WTC11 (cell line): ENCODE data around the gene XIRP2. TPM values are rescaled to one million over a fixed set of nuclear protein-coding genes. Genes with fewer than 3 reads are reported as not detected.

Source experiments
- ATAC-seq: fragments of 200-7000 bp; cut with Tn5 transposase; 2 replicates; pipeline ENCODE4 v1.10.0; 2021; ENCODE audit warnings: mild to moderate bottlenecking, moderate library complexity
- CTCF ChIA-PET: fragments of 300-600 bp; sonication (Branson Sonifier 250); formaldehyde crosslinking; loops from one replicate; lab custom pipeline; 2021; ENCODE audit warnings: antibody characterized with exemption; lab: Charles Lee
- POLR2A ChIA-PET: fragments of 350-600 bp; sonication (Branson Sonifier 250); formaldehyde crosslinking; loops from one replicate; lab custom pipeline; 2021; ENCODE audit warnings: antibody characterized with exemption; lab: Charles Lee
- DNase-seq: peaks from one replicate; pipeline ENCODE4 v3.0.0; 2021; ENCODE audit warnings: low spot score
- H3K27ac Mint-ChIP-seq: 2 replicates; pipeline ENCODE4 v1.8.0; 2021; ENCODE audit warnings: mixed read lengths
- H3K27me3 Mint-ChIP-seq: 2 replicates; pipeline ENCODE4 v1.8.0; 2021; ENCODE audit warnings: low read depth, mild to moderate bottlenecking, moderate library complexity, mixed read lengths
- H3K36me3 Mint-ChIP-seq: 2 replicates; pipeline ENCODE4 v1.8.0; 2021; ENCODE audit warnings: mixed read lengths
- H3K4me1 Mint-ChIP-seq: 2 replicates; pipeline ENCODE4 v1.8.0; 2022; ENCODE audit warnings: mixed read lengths
- H3K4me3 Mint-ChIP-seq: 2 replicates; pipeline ENCODE4 v1.8.0; 2021; ENCODE audit warnings: mild to moderate bottlenecking, moderate library complexity, mixed read lengths
- H3K9me3 Mint-ChIP-seq: 2 replicates; pipeline ENCODE4 v1.8.0; 2021; ENCODE audit warnings: mixed read lengths
- ATF6 ChIP-seq: sonication (generic); formaldehyde crosslinking; IDR thresholded peaks from 2 replicates; pipeline ENCODE4 v1.8.1; 2023; ENCODE audit warnings: mild to moderate bottlenecking, missing genetic modification reagents
- CREM ChIP-seq: sonication (generic); formaldehyde crosslinking; IDR thresholded peaks from 2 replicates; pipeline ENCODE4 v1.8.1; 2022; ENCODE audit warnings: mild to moderate bottlenecking, missing genetic modification reagents, moderate library complexity
- E2F1 ChIP-seq: sonication (generic); formaldehyde crosslinking; IDR thresholded peaks from 2 replicates; pipeline ENCODE4 v1.8.0; 2022; ENCODE audit warnings: mild to moderate bottlenecking, missing genetic modification reagents
- E2F5 ChIP-seq: sonication (generic); formaldehyde crosslinking; IDR thresholded peaks from 2 replicates; pipeline ENCODE4 v1.8.1; 2022; ENCODE audit warnings: mild to moderate bottlenecking, moderate library complexity, missing genetic modification reagents
- EMX1 ChIP-seq: fragments of 250-450 bp; sonication (Bioruptor Pico); IDR thresholded peaks from 2 replicates; pipeline ENCODE4 v1.8.0; 2021; ENCODE audit warnings: mild to moderate bottlenecking
- FOXK1 ChIP-seq: sonication (generic); formaldehyde crosslinking; IDR thresholded peaks from 2 replicates; pipeline ENCODE4 v1.8.0; 2022; ENCODE audit warnings: mild to moderate bottlenecking, moderate library complexity, missing genetic modification reagents
- GABPB1 ChIP-seq: sonication (generic); formaldehyde crosslinking; IDR thresholded peaks from 2 replicates; pipeline ENCODE4 v1.8.1; 2023; ENCODE audit warnings: mild to moderate bottlenecking, missing genetic modification reagents
- IRF2 ChIP-seq: sonication (generic); formaldehyde crosslinking; IDR thresholded peaks from 2 replicates; pipeline ENCODE4 v1.8.0; 2022; ENCODE audit warnings: low read depth, missing genetic modification reagents, borderline replicate concordance
- MXD4 ChIP-seq: fragments of 250-450 bp; sonication (Bioruptor Pico); IDR thresholded peaks from 2 replicates; pipeline ENCODE4 v1.8.0; 2021; ENCODE audit warnings: mild to moderate bottlenecking, moderate library complexity, borderline replicate concordance
- MYBL2 ChIP-seq: sonication (generic); formaldehyde crosslinking; IDR thresholded peaks from 2 replicates; pipeline ENCODE4 v1.8.1; 2023; ENCODE audit warnings: mild to moderate bottlenecking, moderate library complexity, missing genetic modification reagents
- NFE2L1 ChIP-seq: sonication (generic); formaldehyde crosslinking; IDR thresholded peaks from 2 replicates; pipeline ENCODE4 v1.8.1; 2023; ENCODE audit warnings: missing genetic modification reagents
- SMAD3 ChIP-seq: sonication (generic); formaldehyde crosslinking; IDR thresholded peaks from 2 replicates; pipeline ENCODE4 v1.8.0; 2022; ENCODE audit warnings: missing genetic modification reagents, mild to moderate bottlenecking, borderline replicate concordance
- TCF7 ChIP-seq: sonication (generic); formaldehyde crosslinking; IDR thresholded peaks from 2 replicates; pipeline ENCODE4 v1.8.0; 2022; ENCODE audit warnings: mild to moderate bottlenecking, low read depth, missing genetic modification reagents, moderate library complexity
- ZNF138 ChIP-seq: sonication (generic); formaldehyde crosslinking; conservative IDR thresholded peaks from 2 replicates; pipeline ENCODE4 v1.8.1; 2022; ENCODE audit warnings: mild to moderate bottlenecking, moderate library complexity, missing genetic modification reagents
- ZNF232 ChIP-seq: sonication (generic); formaldehyde crosslinking; IDR thresholded peaks from 2 replicates; pipeline ENCODE4 v1.8.0; 2022; ENCODE audit warnings: mild to moderate bottlenecking, missing genetic modification reagents
- ZNF317 ChIP-seq: sonication (generic); formaldehyde crosslinking; IDR thresholded peaks from 2 replicates; pipeline ENCODE4 v1.8.1; 2023; ENCODE audit warnings: low read depth, mild to moderate bottlenecking, moderate library complexity, missing genetic modification reagents, borderline replicate concordance
- ZNF425 ChIP-seq: fragments of 250-450 bp; sonication (Bioruptor Pico); conservative IDR thresholded peaks from 2 replicates; pipeline ENCODE4 v1.9.0; 2021; ENCODE audit warnings: mild to moderate bottlenecking
- ZNF532 ChIP-seq: fragments of 250-450 bp; sonication (Bioruptor Pico); IDR thresholded peaks from 2 replicates; pipeline ENCODE4 v1.9.0; 2021; ENCODE audit warnings: mild to moderate bottlenecking, borderline replicate concordance
- ZSCAN18 ChIP-seq: fragments of 250-450 bp; sonication (Bioruptor Pico); IDR thresholded peaks from 2 replicates; pipeline ENCODE4 v2.1.2; 2022; ENCODE audit warnings: mild to moderate bottlenecking, moderate library complexity
- total RNA-seq: library from RNA; stranded (reverse); gene quantifications from 3 replicates; pipeline ENCODE4 v1.2.3, GENCODE V29; 2021

The XIRP2 gene
- total RNA-seq, 1 experiment from 2014 or later = 0.87 TPM

GRCh38 chr2:167103028-167103756 lies 214.9 kb downstream of the XIRP2 start:
- Mint-ChIP-seq H3K4me1 (no peaks in the 10 kb centered on the region), H3K36me3 (0 out of 2 replicates have a peak, but pooled peaks cover 3% of the 10 kb centered on the region), H3K9me3 (peaks cover 22% of the 10 kb centered on the region), H3K27ac (no peak overlapping the region; the same call in 1 of the 2 replicates), H3K27me3 (no peaks in the 10 kb centered on the region), H3K4me3 (no peak overlapping the region)
- POLR2A ChIA-PET = interaction anchor here (0.6 kb wide), 1 partner anchor 475 kb away, joined by 3 read pairs; no protein-coding TSS in a partner anchor
- DNase-seq (no peak), ATAC-seq (no peak)
- CTCF ChIA-PET = no interaction called here
- TF ChIP-seq GABPB1 (CRISPR knock-in tag) (peak; percentile 77), ZNF532 (no peak)

GRCh38 chr2:167103757-167104133 lies 215.5 kb downstream of the XIRP2 start:
- no peak for DNase-seq
- no peak for ATAC-seq
- ChIA-PET CTCF (no interaction called here), POLR2A (interaction anchor here (0.6 kb wide), 1 partner anchor 475 kb away, joined by 3 read pairs; no protein-coding TSS in a partner anchor)
- Mint-ChIP-seq H3K27ac (no peak overlapping the region), H3K9me3 (peaks cover 25% of the 10 kb centered on the region), H3K4me1 (no peaks in the 10 kb centered on the region), H3K36me3 (0 out of 2 replicates have a peak, but pooled peaks cover 3% of the 10 kb centered on the region), H3K27me3 (no peaks in the 10 kb centered on the region), H3K4me3 (no peak overlapping the region)
- no peak for TF ChIP-seq ZNF425 (CRISPR knock-in tag)

- Mint-ChIP-seq H3K36me3 (peaks cover 9% of the 10 kb centered on the region), H3K27me3 (no peaks in the 10 kb centered on the region), H3K4me1 (peaks cover under 1% of the 10 kb centered on the region; the same call in 1 of the 2 replicates), H3K27ac (no peak overlapping the region), H3K9me3 (peaks cover 32% of the 10 kb centered on the region), H3K4me3 (no peak overlapping the region)
- POLR2A ChIA-PET = no interaction called here
- ATAC-seq (no peak), DNase-seq (no peak)
- CTCF ChIA-PET = no interaction called here
- TF ChIP-seq SMAD3 (CRISPR knock-in tag) (no peak), ZSCAN18 (CRISPR knock-in tag) (no peak), E2F1 (CRISPR knock-in tag) (no peak), EMX1 (CRISPR knock-in tag) (no peak), ZNF138 (CRISPR knock-in tag) (no peak), MXD4 (CRISPR knock-in tag) (no peak), MYBL2 (no peak), TCF7 (CRISPR knock-in tag) (no peak), CREM (CRISPR knock-in tag) (no peak), ZNF232 (CRISPR knock-in tag) (no peak), E2F5 (no peak), NFE2L1 (CRISPR knock-in tag) (no peak), FOXK1 (CRISPR knock-in tag) (no peak), ZNF317 (CRISPR knock-in tag) (no peak), IRF2 (CRISPR knock-in tag) (no peak), ATF6 (CRISPR knock-in tag) (no peak)
Observed at GRCh38 chr2:167104691-167105090, 216.4 kb downstream of the XIRP2 start.
